ENCODE data around the gene ANKS1A. TPM values are rescaled to one million over a fixed set of nuclear protein-coding genes. Genes with fewer than 3 reads are reported as not detected.
A peak's percentile ranks its signal among the peaks of the same experiment; 100 is the strongest.
"Not testable (repeated sequence)": the region's sequence is repeated elsewhere in the genome, so short reads cannot be mapped to it uniquely, and the experiment has no call there.

Gene ANKS1A
- total RNA-seq, 1 donor from 2014 or later: 7.3 TPM

- H3K27me3 Mint-ChIP-seq: peaks cover 2% of the 10 kb centered on the region
- no peak for DNase-seq
- H3K27ac Mint-ChIP-seq: no peak overlapping the region
- intact Hi-C loops (cut with micrococcal nuclease): no loop called here
- no peaks in the 10 kb centered on the region for H3K36me3 Mint-ChIP-seq (ENCODE audit: low read depth)
- no peaks in the 10 kb centered on the region for H3K4me1 Mint-ChIP-seq
- H3K9me3 Mint-ChIP-seq: peaks cover 7% of the 10 kb centered on the region
- H3K4me3 Mint-ChIP-seq: no peak overlapping the region
Measured at GRCh38 chr6:35105078-35105477, 216.0 kb downstream of the ANKS1A start.

- not testable (repeated sequence) for H3K27me3 Mint-ChIP-seq
Measured at GRCh38 chr6:35106061-35106460, 217.0 kb downstream of the ANKS1A start.

GRCh38 chr6:35107208-35107607 lies 218.2 kb downstream of the ANKS1A start:
- H3K4me3 Mint-ChIP-seq; intact Hi-C loops (cut with micrococcal nuclease); H3K27me3 Mint-ChIP-seq; DNase-seq; H3K4me1 Mint-ChIP-seq; H3K36me3 Mint-ChIP-seq (ENCODE audit: low read depth): not testable (repeated sequence)
- H3K9me3 Mint-ChIP-seq: peaks cover 11% of the 10 kb centered on the region
- peak overlapping the region; percentile 14 for H3K27ac Mint-ChIP-seq

More at GRCh38 chr6:35106061-35106460, 217.0 kb downstream of the ANKS1A start:
- H3K4me3 Mint-ChIP-seq; H3K9me3 Mint-ChIP-seq; intact Hi-C loops (cut with micrococcal nuclease); H3K27ac Mint-ChIP-seq; H3K36me3 Mint-ChIP-seq (ENCODE audit: low read depth); DNase-seq; H3K4me1 Mint-ChIP-seq: not testable (repeated sequence)

- H3K4me1 Mint-ChIP-seq: not testable (repeated sequence)
Measured at GRCh38 chr6:35107761-35108160, 218.7 kb downstream of the ANKS1A start.

GRCh38 chr6:35108309-35108885 lies 219.3 kb downstream of the ANKS1A start:
- Mint-ChIP-seq H3K4me3 (no peak overlapping the region), H3K27me3 (peaks cover 4% of the 10 kb centered on the region), H3K4me1 (no peaks in the 10 kb centered on the region), H3K27ac (no peak overlapping the region), H3K9me3 (peaks cover 11% of the 10 kb centered on the region), H3K36me3 (ENCODE audit: low read depth) (no peaks in the 10 kb centered on the region)
- intact Hi-C loops (cut with micrococcal nuclease): no loop called here
- DNase-seq: no peak

More at GRCh38 chr6:35107761-35108160, 218.7 kb downstream of the ANKS1A start:
- H3K36me3 Mint-ChIP-seq (ENCODE audit: low read depth); H3K27me3 Mint-ChIP-seq; intact Hi-C loops (cut with micrococcal nuclease); H3K27ac Mint-ChIP-seq; H3K4me3 Mint-ChIP-seq; DNase-seq: not testable (repeated sequence)
- H3K9me3 Mint-ChIP-seq: peaks cover 11% of the 10 kb centered on the region

GRCh38 chr6:35120746-35121145 lies 231.7 kb downstream of the ANKS1A start:
- H3K27me3 Mint-ChIP-seq: peaks cover 14% of the 10 kb centered on the region
- intact Hi-C loops (cut with micrococcal nuclease): no loop called here
- H3K9me3 Mint-ChIP-seq: no peaks in the 10 kb centered on the region
- no peaks in the 10 kb centered on the region for H3K4me1 Mint-ChIP-seq
- no peaks in the 10 kb centered on the region for H3K36me3 Mint-ChIP-seq (ENCODE audit: low read depth)
- no peak for DNase-seq
- no peak overlapping the region for H3K27ac Mint-ChIP-seq
- H3K4me3 Mint-ChIP-seq: no peak overlapping the region

GRCh38 chr6:35124356-35124755 lies 235.3 kb downstream of the ANKS1A start:
- no peak overlapping the region for H3K27ac Mint-ChIP-seq
- DNase-seq: no peak
- H3K9me3 Mint-ChIP-seq: no peaks in the 10 kb centered on the region
- H3K4me1 Mint-ChIP-seq: no peaks in the 10 kb centered on the region
- H3K4me3 Mint-ChIP-seq: no peak overlapping the region
- intact Hi-C loops (cut with micrococcal nuclease): no loop called here
- peaks cover 19% of the 10 kb centered on the region for H3K27me3 Mint-ChIP-seq
- H3K36me3 Mint-ChIP-seq (ENCODE audit: low read depth): no peaks in the 10 kb centered on the region

GRCh38 chr6:35128042-35128441 lies 239.0 kb downstream of the ANKS1A start:
- intact Hi-C loops (cut with micrococcal nuclease): no loop called here
- Mint-ChIP-seq H3K27me3 (peaks cover 23% of the 10 kb centered on the region), H3K27ac (no peak overlapping the region), H3K9me3 (no peaks in the 10 kb centered on the region), H3K4me3 (no peak overlapping the region), H3K36me3 (ENCODE audit: low read depth) (no peaks in the 10 kb centered on the region), H3K4me1 (no peaks in the 10 kb centered on the region)
- DNase-seq: no peak

GRCh38 chr6:35128496-35128895 lies 239.4 kb downstream of the ANKS1A start:
- H3K27ac Mint-ChIP-seq: no peak overlapping the region
- peaks cover 23% of the 10 kb centered on the region for H3K27me3 Mint-ChIP-seq
- no peak for DNase-seq
- H3K4me1 Mint-ChIP-seq: no peaks in the 10 kb centered on the region
- H3K4me3 Mint-ChIP-seq: no peak overlapping the region
- H3K9me3 Mint-ChIP-seq: no peaks in the 10 kb centered on the region
- no peaks in the 10 kb centered on the region for H3K36me3 Mint-ChIP-seq (ENCODE audit: low read depth)
- intact Hi-C loops (cut with micrococcal nuclease): no loop called here

GRCh38 chr6:35136185-35136584 lies 247.1 kb downstream of the ANKS1A start:
- Mint-ChIP-seq H3K36me3 (ENCODE audit: low read depth) (no peaks in the 10 kb centered on the region), H3K9me3 (no peaks in the 10 kb centered on the region), H3K4me3 (no peak overlapping the region), H3K4me1 (peaks cover 8% of the 10 kb centered on the region), H3K27me3 (peaks cover 26% of the 10 kb centered on the region), H3K27ac (no peak overlapping the region)
- intact Hi-C loops (cut with micrococcal nuclease): no loop called here
- DNase-seq: no peak

- H3K4me3 Mint-ChIP-seq; H3K27ac Mint-ChIP-seq; H3K9me3 Mint-ChIP-seq; H3K36me3 Mint-ChIP-seq (ENCODE audit: low read depth); intact Hi-C loops (cut with micrococcal nuclease); DNase-seq: not testable (repeated sequence)
- H3K4me1 Mint-ChIP-seq: peaks cover 17% of the 10 kb centered on the region
- peaks cover 26% of the 10 kb centered on the region for H3K27me3 Mint-ChIP-seq
Measured at GRCh38 chr6:35138191-35138590, 249.1 kb downstream of the ANKS1A start.

GRCh38 chr6:35139470-35139869 lies 250.4 kb downstream of the ANKS1A start:
- Mint-ChIP-seq H3K27me3 (peaks cover 26% of the 10 kb centered on the region), H3K4me3 (no peak overlapping the region), H3K27ac (no peak overlapping the region), H3K9me3 (no peaks in the 10 kb centered on the region), H3K36me3 (ENCODE audit: low read depth) (no peaks in the 10 kb centered on the region), H3K4me1 (peaks cover 19% of the 10 kb centered on the region)
- DNase-seq: no peak
- intact Hi-C loops (cut with micrococcal nuclease): no loop called here

- Mint-ChIP-seq H3K9me3 (no peaks in the 10 kb centered on the region), H3K4me3 (peak overlapping the region; percentile 8), H3K27ac (peak overlapping the region; percentile 2), H3K4me1 (peaks cover 19% of the 10 kb centered on the region), H3K27me3 (peaks cover 26% of the 10 kb centered on the region), H3K36me3 (ENCODE audit: low read depth) (no peaks in the 10 kb centered on the region)
- intact Hi-C loops (cut with micrococcal nuclease): loop anchor here (2.0 kb wide), 2 partner anchors 101 to 153 kb away; no protein-coding TSS in a partner anchor
- DNase-seq: peak; percentile 81
Measured at GRCh38 chr6:35139924-35140638, 251.0 kb downstream of the ANKS1A start.

GRCh38 chr6:35140639-35141006 lies 251.6 kb downstream of the ANKS1A start:
- DNase-seq: no peak
- peak overlapping the region; percentile 45 for H3K4me3 Mint-ChIP-seq
- peaks cover 19% of the 10 kb centered on the region for H3K4me1 Mint-ChIP-seq
- H3K27ac Mint-ChIP-seq: peak overlapping the region; percentile 31
- H3K36me3 Mint-ChIP-seq (ENCODE audit: low read depth): no peaks in the 10 kb centered on the region
- intact Hi-C loops (cut with micrococcal nuclease): loop anchor here (2.0 kb wide), 2 partner anchors 100 to 154 kb away; no protein-coding TSS in a partner anchor
- no peaks in the 10 kb centered on the region for H3K9me3 Mint-ChIP-seq
- H3K27me3 Mint-ChIP-seq: peaks cover 26% of the 10 kb centered on the region

Data from activated CD4-positive, alpha-beta T cell treated with anti-CD3 and anti-CD28 coated beads, Interleukin-2, amount 10 ng/mL, durations not matched to agents 24 days and 14 days (primary cell).